Measurements from ENCODE around the gene VIPR2.
"Not testable (repeated sequence)": the region's sequence is repeated elsewhere in the genome, so short reads cannot be mapped to it uniquely, and the experiment has no call there.

The VIPR2 gene

DNA sequence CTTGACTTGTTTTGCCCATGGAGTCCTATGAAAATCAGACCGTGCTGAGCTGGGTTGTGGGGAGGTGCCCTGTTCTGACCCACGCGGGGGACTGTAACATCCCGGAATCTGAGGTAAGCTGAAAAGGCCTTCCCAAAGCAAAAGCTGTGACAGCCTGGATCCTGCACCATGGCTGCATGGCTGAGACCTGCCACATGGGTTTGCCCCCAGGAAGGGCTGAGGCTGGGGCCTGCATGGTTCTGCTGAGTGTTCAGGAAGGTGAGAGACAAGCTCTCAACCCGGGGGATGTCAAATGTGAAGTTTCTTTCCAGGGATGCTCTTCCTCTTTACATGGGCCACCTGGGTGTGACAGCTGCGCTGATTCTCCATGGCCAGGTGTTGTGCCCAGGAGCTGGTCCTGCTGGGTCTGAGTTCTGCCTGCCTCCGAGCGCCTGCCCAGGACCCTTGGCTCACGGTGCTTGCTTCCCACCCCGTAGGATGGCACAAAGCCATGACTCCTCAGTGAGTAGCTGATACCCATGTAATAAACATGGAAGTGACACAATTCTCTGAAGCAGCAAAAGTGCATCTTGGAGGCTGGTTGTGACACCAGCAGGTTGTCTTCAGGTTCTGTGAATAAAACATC, 58.3 kb downstream of the VIPR2 start:
- no peak for DNase-seq

DNA sequence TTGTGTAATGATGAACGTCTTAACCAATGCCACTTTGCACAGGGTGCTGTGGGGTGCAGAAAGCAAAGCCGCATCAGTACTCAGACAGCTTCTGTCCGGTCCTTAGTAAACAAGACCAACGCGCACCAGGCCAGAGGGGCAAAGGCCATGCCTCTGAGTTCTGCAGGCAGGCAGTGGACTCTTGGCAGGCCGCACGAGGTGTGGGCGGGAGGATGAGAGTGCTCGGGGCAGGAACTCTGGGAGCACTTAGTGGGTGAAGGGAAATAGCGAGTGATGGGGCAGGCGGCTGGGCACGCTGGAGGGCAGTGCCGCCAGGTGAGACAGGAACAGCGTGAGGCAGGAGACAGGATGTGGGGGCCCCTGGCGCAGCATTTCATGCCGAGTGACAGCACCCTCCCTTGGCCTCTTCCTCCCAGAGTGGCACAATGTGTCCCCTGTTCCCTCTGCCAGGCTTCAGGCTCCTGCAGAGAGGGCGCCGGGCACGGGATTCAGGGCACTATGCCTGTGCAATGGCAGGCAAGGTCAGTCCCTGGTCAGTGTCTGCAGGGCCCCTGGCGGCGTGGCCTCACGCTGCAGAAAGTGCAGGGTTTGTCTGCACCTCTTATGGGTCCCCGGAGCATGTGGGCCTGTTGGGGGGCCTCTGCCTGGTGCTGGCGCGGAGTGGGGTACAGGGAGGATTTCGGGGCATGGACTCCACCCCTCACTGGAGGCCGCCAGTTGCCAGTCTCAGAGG, 60.4 kb downstream of the VIPR2 start:
- no peak for DNase-seq

DNA sequence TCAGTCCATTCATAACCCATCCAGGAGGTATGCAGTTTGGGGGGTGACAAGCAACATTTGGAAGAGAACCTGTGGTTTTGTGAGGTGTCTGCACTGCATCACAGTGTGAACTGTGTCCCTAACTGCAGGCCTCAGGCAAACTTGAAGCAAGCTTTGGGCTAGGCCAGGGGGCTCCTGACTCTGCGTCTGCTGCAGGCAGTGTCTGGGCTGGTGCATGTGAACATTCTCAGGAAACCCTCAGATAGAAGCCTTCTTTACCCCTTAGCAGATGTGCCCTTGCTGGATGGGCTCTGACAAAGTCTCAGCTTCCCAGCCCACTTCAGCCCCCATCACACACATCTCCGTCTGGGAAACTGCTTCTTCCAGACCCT, 61.0 kb downstream of the VIPR2 start:
- DNase-seq = no peak

DNA sequence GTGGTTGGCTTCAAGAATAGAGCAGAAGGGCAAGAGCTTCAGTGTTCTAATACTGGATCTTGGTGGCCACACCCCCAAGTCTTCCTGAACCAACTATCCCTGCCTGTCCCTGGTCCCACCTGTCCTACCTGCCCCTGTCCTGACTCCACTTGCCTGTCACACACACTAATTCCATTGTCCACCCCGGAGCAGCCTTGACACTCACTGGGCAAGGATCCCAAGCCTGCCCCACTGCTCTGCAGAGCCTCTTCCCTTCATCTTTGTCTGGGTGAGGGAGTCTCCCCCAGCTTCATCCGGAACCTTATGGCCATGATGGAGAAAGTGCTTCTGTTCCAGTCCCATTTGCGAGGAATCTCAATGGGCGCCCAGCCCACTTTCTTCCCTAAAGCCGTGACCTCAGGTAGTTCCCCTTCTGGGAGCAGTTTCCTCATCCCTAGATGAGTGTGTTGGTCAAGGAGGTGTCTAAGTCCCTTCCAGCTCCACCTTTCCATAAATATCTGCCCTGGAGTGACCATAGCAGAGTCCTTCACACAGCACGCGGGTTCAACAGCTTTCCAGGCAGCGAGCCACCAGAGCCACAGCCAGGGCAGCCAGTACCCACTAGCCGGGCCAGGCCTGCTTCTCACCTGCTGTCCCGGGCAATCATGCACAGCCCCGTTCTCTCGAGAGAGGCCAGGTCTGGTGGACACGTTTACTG, 61.5 kb downstream of the VIPR2 start:
- no peak for DNase-seq

DNA sequence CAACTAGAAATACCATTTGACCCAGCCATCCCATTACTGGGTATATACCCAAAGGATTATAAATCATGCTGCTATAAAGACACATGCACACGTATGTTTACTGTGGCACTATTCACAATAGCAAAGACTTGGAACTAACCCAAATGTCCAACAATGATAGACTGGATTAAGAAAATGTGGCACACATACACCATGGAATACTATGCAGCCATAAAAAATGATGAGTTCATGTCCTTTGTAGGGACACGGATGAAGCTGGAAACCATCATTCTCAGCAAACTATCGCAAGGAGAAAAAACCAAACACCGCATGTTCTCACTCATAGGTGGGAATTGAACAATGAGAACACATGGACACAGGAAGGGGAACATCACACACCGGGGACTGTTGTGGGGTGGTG, 62.6 kb downstream of the VIPR2 start:
- not testable (repeated sequence) for DNase-seq

DNA sequence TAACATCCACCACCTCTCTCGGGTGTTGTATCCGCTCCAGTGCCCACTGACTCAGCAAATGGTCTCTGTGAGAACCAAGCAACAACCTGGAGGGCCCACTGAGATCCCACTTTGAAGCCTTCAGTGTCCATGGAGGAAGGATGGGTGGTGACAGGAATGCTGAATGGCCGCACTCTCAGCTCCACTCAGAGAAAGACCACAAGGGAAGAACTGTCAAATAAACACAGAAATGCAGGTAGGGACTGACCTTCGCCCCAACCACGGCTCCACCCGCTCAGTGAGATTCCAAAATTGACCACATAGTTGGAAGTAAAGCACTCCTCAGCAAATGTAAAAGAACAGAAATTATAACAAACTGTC, 65.8 kb downstream of the VIPR2 start:
- DNase-seq = no peak

DNA sequence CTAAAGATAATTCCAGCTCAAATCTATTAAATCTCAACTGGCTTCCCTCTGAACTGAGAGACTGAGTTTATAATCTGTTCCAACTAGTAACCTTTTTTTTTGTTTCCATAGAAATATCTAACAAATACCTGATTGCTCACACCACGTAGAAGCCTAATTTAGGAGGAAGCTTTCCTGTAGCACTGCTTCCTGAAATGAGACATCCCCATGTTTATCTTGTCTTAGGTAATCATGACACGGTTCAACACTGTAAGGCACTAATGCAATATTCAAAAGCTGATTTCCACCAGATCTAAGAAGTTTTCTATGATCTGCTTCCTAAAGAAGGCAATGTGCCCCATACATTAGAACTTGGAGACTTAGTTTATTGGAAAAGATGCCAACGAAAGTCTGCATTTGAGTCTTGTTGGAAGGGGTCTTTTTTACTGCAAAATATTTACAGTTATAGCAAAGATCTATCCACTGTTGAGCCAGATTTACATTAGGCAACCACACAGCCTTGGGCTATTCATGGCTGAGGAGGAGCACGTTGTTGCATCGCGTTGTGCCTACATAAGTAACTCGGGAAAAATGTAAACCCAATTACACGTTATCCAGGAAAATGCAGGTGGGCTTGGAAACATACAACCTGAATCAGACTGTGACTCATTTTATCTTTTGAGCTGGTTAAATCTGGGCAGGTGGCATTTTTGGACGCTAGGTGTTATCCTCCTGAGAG, 66.3 kb downstream of the VIPR2 start:
- DNase-seq = no peak

DNA sequence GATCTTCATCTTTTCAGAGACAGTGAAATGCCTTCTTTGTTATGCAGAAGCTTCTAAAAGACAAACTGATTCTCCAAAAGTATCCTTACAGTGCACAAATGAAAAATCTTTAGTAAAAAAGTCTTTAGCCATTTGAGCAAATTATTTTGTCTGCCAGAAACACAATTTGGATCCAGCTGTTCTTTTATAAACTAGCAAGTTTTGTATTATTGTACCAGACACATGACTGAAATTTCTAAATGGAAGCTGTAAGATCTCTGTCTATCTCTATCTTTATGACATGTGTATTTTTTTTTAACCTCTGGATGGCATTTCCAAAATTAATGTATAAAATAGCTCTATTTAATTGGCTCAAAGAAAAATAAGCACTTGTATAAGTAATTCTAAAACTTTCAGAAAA, 68.3 kb downstream of the VIPR2 start:
- no peak for DNase-seq

DNA sequence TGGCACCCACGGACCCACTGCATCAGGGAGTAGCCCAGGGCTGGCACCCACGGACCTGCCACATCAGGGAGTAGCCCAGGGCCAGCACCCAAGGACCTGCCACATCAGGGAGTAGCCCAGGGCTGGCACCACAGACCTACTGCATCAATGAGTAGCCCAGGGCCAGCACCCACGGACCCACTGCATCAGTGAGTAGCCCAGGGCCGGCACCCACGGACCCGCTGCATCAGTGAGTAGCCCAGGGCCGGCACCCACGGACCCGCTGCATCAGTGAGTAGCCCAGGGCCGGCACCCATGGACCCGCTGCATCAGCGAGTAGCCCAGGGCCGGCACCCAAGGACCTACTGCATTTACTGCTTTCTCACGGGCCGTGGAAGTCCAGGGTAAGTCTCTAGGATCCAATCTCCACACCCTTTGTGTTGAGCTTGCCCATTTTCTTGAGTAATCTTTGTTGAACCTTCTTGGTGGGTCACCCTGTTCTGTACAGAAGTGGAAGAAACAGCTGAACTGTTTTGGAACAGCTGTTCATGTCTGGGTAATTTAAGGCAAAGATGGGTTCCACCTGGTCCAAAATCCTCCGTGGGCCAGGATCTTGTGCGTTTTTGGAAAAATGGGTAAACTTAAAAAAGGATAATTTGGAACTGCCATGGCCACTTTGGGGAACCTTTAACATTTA, 69.0 kb downstream of the VIPR2 start:
- DNase-seq = no peak

DNA sequence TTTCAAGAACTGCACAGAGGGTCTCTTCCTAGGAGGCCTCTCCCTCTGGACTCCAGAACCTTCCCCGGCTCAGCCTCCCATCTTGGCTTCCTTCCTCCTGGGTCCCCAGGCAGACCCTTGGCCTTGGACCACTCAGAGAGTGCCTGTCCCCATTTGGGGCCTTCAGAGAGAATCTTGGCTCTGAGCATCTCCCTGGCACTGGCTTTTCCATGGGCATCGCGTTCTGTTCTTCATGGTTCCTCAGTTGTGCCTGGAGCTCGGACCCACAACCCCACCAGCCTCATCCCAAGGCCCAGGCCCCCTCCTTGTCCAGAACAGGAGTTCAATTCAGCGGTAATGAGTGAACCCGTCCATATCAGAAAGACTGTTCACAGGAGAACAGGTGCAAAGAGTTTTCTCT, 73.4 kb downstream of the VIPR2 start:
- DNase-seq = no peak

DNA sequence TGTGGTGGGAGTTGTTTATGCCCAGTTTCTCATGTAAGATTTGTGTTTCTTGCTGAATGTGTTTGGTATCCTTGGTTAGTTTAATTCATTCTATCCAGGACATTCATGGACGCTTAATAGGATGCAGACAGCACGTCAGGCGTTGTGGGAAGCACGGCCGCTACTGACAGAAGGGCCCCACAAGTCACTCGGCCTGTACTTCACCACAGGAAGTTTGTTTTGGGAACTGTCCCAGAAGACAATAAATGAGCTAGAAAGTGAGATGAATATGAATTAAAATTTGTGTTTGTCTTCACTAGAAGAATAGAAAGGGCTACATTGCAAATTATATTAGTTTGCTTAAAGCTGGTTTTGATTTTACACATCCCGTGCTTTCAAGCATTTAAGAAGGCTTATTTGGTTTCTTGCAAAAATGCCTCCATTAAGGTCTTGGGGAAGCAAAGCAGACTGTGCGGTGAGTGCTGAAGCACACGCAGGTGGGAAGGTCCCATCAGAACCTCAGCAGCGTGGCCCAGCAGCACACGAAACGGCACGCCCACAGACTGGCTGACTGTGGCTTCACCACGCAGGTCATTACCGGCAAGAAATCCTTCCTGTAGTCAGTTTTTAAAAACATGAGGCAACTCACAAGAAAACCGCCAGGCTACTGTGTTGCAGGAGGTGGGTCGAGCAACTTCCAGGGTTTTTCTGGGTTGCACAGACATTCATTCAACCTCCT, 74.1 kb downstream of the VIPR2 start:
- DNase-seq = no peak

DNA sequence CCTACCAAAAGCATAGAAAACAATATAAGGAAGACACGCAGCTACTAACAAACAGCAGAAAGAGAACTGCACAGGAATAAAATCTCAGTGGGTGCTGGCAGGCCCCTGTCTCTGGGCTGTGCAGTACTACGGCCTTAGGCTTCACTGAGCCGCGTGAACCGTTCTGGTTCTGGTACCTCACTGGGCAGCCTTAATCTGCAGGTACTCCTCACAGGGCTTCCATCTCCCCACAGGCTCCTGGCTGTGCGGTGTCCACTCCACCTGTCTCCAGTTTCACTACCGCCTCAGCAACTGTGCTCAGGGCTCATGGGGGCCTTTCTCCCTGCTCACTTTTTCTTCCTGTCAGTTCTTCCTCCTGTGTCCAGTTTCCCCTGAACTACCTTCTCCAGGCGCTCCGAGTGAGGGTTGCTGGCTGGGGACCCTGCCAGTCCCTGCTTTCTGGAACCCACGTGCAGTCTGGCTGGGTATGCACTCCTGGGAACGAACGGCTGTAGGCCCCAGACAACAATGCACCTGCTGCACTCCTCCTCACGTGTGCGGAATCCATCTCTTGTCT, 75.7 kb downstream of the VIPR2 start:
- no peak for DNase-seq

DNA sequence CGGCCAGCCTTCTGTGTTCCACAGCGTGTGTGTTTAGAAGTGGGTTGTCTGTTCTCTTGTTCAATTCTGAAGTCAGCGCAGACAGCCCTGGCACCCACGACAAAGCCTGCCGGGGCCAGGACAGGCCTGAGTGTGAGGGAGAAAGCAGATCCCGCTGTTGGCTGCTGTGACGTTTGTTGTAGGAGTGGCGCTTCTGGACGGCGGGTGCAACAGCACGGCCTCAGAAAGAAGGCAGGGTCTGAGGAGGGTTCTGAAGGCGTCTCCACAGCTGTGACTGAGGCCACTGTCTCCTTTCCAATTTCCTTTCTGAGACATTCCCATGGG, 76.2 kb downstream of the VIPR2 start:
- DNase-seq = no peak

DNA sequence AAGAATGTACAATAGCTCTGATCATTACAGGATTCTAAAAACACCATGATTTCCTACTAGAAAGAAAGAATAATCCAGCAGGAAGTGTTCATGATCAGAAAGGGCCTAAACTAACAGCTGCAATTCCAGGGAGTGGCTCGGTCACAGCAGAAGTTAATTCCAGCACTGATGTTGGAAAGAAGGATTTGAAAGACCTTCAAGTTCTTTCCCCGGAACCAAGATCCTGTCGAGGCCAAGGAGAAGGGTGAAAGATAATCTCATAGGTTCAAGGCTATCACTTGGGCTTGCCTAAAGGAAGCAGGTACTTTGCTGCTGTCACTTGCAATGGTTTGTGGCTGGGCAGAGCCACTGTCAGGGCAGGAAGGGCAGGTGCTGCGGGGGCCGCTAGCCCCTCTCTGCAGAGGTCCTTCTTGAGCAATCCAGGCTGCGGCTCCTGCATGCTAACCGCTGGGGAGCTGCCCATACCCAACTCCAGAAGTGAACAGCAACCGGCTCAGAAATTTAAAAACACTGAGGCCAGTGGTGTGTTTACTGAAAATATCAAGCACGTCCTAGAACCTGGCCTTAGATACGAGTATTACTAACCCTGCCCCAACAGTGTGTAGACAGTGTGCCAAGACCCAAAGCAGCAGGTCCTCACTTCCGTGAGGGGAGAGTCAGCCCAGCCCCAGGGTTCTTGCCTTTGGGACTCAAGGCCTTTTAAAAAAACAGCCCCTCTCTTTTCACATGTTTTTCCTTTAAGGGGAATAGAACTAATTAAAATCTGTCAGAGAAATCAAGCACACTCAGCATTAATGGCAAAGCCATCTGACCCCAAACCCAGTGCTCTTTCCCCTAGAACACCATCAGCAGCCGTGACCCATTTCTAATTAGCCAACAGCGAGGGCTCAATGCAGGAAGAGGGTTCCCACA, 76.8 kb downstream of the VIPR2 start:
- DNase-seq = no peak

DNA sequence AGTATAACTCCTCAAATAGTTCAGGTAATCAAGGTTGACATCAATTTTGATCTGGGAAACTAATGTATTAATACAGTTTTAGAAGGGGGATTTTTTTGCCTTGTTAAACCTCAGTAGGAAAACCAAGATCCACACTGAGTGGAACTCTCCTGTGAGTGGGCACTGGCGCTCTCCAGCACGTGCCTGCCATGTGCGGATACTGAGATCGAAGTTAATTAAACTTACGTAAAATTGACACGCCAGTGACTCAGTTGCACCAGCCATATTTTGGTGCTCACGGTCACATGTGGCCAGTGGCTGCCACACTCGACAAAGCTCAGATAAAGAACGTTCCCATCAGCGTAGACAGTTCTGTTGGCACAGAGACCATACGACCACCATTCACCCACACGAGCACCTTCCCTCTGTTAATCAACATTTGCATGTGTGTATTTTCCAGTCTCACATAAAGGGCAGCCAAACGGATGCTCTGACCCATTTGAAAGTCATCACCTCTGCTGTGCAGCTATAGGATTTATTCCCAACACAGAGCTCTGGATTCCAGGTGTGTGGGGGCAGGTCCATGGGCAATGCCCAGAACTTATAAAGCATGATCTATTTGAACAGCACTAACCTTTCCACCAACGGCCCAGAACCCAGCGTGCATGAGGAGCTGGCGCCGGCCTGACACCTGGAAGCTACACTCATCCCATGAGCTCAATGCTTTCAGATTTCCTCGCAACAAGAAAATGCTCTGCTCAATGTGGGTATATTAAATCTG, 77.7 kb downstream of the VIPR2 start:
- DNase-seq = no peak

DNA sequence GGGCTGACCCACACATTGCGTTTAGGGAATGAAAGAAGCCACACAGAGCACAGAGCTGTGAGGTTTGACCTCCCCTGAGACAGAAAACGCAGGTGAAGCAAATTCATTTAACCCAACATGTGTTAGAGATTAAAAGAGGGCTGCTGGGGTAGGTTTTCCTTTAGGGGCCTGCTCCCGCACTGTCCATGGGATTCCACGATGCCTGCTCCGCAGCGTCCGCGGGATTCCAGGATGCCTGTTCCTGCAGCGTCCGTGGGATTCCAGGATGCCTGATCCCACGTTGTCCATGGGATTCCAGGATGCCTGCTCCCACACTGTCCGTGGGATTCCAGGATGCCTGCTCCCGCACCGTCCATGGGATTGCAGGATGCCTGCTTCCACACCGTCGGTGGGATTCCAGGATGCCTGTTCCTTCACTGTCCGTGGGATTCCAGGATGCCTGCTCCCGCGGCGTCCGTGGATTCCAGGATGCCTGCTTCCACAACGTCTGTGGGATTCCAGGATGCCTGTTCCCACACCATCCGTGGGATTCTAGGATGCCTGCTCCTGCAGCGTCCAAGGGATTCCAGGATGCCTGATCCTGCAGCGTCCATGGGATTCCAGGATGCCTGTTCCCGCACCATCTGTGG, 78.7 kb downstream of the VIPR2 start:
- DNase-seq = no peak

DNA sequence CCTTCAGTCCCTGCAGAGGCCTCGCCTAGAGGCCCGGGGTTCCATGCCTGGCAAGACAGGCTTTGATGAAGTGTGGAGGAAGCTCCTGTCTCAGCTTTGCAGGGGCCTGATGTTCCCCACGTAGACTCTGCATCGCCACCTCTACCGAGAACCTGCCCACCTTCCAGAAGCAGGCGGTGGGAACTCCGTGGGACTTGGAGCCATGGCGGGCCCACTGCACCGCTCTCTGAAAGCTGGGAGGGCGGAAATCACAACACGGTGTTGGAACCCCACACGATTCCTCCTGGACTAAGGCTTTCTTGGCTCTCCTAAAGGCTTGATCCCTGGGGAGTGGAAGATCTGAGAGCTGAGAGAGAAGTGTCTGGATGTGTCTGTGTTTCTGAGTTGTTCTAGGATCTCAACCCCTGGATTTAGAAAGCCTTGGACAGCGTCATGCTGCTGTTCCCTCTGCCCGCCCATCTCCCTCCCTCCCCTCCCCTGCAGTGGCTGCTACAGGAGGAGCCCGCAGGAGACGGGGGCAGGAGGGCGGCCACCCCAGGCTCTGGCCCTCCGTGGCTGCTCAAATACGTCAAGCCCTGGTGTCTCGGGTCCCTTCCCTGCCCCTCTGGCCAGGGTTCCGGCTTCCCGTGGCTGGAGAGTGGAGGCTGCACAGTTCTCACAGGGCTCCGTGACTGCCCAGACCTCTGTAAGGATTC, 79.7 kb downstream of the VIPR2 start:
- no peak for DNase-seq

DNA sequence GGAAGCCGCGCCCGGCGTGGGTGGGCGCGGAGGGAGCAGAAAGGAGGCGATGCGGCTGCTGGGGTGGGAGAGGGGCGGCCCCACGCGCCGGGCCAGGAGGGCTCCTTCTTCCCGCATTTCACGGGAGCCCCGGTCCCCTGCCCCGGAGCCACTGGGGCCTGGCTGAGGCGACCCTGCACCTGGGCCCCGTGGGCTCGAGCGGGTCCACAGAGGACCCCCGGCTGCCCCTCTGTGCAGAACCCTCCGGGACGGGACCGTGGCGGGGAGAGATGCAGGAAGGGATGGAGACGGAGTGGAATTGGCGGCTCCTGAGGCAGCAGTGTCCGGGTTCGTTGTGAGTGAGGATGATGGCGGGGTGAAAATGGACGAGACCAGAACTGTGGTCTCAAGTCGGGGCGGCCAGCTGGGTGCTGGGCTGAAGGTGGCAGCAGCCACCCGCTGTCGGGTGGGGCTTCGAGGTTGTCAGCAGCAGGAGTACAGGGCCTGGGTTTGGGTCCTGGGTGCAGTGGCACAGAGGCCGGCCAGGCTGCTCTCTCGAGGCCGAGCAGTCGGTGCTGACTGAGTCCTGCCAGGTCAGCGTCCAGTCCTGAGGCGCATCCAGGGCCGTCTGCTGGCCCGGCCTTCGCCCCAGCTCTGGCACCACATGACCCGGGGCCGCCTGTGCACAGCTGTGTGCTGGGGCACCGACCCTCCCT, 80.4 kb downstream of the VIPR2 start:
- no peak for DNase-seq

Measured in SHP77 (cell line).